HepG2 (cell line): ENCODE results near the gene VARS2.

ENCODE experiments used
- ATF7 ChIP-seq, 2 experiments: fragments of 450-650 bp in 1 of 2; sonication (generic) in 1 of 2; formaldehyde crosslinking in 1 of 2; IDR thresholded peaks; 2 replicates each; pipeline versions ENCODE4 v1.4.0 to v1.6.1; 2016 to 2020; ENCODE audit warnings: antibody characterized with exemption in 1 of 2, mild to moderate bottlenecking in 1 of 2, missing genetic modification reagents in 1 of 2
- BRD4 ChIP-seq: sonication (generic); formaldehyde crosslinking; IDR thresholded peaks from 2 replicates; pipeline ENCODE4 v1.4.0; 2020; ENCODE audit warnings: missing genetic modification reagents
- CTCF ChIP-seq: sonication (generic); formaldehyde crosslinking; IDR thresholded peaks from 2 replicates; pipeline ENCODE4 v1.5.0; 2020; ENCODE audit warnings: mild to moderate bottlenecking, missing genetic modification reagents, moderate library complexity
- POLR2A ChIP-seq, 2 experiments: IDR thresholded peaks; 2 replicates each; pipeline ENCODE4 v1.6.1; 2011; ENCODE audit warnings: low read depth in 2 of 2, low read length in 2 of 2, mild to moderate bottlenecking in 1 of 2, moderate library complexity in 1 of 2; ENCODE audit not compliant: insufficient read depth in 1 of 2
- RCOR2 ChIP-seq: IDR thresholded peaks from 2 replicates; pipeline ENCODE4 v1.6.1; 2016; ENCODE audit warnings: missing biosample characterization, missing genetic modification reagents
- SRY ChIP-seq: sonication (generic); formaldehyde crosslinking; IDR thresholded peaks from 2 replicates; pipeline ENCODE4 v1.8.0; 2022; ENCODE audit warnings: mild to moderate bottlenecking, missing genetic modification reagents
- SUZ12 ChIP-seq: fragments of 150-350 bp; IDR thresholded peaks from 2 replicates; pipeline ENCODE4 v1.6.1; 2014; ENCODE audit warnings: low read depth, low read length
- TBP ChIP-seq: sonication (generic); formaldehyde crosslinking; IDR thresholded peaks from 2 replicates; pipeline ENCODE4 v1.5.0; 2020; ENCODE audit warnings: missing genetic modification reagents
- YY1 ChIP-seq: IDR thresholded peaks from 2 replicates; pipeline ENCODE4 v1.6.1; 2011; ENCODE audit warnings: low read length, low read depth, moderate library complexity, mild to moderate bottlenecking; ENCODE audit not compliant: insufficient read depth, insufficient replicate concordance
- ZNF256 ChIP-seq: sonication (generic); formaldehyde crosslinking; conservative IDR thresholded peaks from 2 replicates; pipeline ENCODE4 v1.4.0; 2020; ENCODE audit warnings: missing genetic modification reagents
- ZNF274 ChIP-seq: sonication (generic); formaldehyde crosslinking; IDR thresholded peaks from 2 replicates; pipeline ENCODE4 v1.5.1; 2020; ENCODE audit warnings: mild to moderate bottlenecking, missing genetic modification reagents
- ZNF777 ChIP-seq: sonication (generic); formaldehyde crosslinking; IDR thresholded peaks from 2 replicates; pipeline ENCODE4 v1.4.0; 2020; ENCODE audit warnings: missing genetic modification reagents

- no peak for TF ChIP-seq ZNF777 (CRISPR knock-in tag)
- no peak for TF ChIP-seq CTCF
- no peak for TF ChIP-seq TBP (CRISPR knock-in tag)
- no peak for TF ChIP-seq POLR2A (IDR thresholded peaks at IDR 0.05; ENCODE audit: insufficient read depth in 1 of 2, low read depth in 2 of 2, low read length in 2 of 2)
- TF ChIP-seq BRD4: no peak
- no peak for TF ChIP-seq ATF7 (IDR thresholded peaks at IDR 0.05)
- TF ChIP-seq ATF7 (CRISPR knock-in tag; IDR thresholded peaks at IDR 0.05): no peak
- TF ChIP-seq ZNF256 (CRISPR knock-in tag): no peak
- no peak for TF ChIP-seq SUZ12
- no peak for TF ChIP-seq YY1
- TF ChIP-seq SRY: no peak
- TF ChIP-seq RCOR2 (CRISPR knock-in tag): no peak
- no peak for TF ChIP-seq ZNF274 (CRISPR knock-in tag)
These were observed 50.0 kb downstream of the VARS2 start for GRCh38 chr6:30964075-30964474.
